ENCODE results near the gene F2RL2.
A peak's percentile ranks its signal among the peaks of the same experiment; 100 is the strongest.

Gene F2RL2

GRCh38 chr5:76642390-76643040 lies 19.3 kb upstream of the F2RL2 start:
- no peak overlapping the region for H3K27ac ChIP-seq
- no peak for TF ChIP-seq ZFX (IDR thresholded peaks at IDR 0.05; ENCODE audit: borderline replicate concordance)
- TF ChIP-seq, protein P1, sequence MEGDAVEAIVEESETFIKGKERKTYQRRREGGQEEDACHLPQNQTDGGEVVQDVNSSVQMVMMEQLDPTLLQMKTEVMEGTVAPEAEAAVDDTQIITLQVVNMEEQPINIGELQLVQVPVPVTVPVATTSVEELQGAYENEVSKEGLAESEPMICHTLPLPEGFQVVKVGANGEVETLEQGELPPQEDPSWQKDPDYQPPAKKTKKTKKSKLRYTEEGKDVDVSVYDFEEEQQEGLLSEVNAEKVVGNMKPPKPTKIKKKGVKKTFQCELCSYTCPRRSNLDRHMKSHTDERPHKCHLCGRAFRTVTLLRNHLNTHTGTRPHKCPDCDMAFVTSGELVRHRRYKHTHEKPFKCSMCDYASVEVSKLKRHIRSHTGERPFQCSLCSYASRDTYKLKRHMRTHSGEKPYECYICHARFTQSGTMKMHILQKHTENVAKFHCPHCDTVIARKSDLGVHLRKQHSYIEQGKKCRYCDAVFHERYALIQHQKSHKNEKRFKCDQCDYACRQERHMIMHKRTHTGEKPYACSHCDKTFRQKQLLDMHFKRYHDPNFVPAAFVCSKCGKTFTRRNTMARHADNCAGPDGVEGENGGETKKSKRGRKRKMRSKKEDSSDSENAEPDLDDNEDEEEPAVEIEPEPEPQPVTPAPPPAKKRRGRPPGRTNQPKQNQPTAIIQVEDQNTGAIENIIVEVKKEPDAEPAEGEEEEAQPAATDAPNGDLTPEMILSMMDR (IDR thresholded peaks at IDR 0.05) = no peak

DNA sequence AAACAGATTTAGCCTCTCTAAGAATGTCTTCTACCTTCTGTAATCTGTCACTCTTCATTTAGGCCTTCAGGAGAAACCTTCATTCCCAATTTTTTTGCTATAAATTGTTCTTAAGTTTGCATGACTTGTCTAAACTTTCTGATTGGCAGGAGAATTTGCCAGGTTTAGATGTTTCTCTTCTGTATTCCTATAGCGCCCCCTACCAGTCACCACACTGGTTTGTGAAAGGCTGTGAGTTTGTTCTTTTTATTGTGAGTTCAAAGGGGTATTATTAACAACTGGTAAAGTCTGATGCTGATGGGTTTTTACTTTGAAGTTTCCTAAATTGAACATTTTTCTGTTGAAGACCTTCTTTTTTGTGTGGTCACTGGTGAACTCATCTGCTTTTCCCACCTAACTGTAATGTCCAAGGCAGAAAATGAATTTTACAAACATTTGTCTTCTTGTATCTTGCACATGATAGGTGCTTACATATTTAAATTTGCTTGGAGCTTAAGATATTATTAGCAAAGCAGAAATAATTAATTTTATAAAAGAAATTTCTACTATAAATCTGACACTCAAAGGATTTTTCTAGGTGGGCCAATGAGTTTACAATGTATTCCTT lies 18.4 kb upstream of the F2RL2 start:
- no peak overlapping the region for H3K27ac ChIP-seq
- no peak for TF ChIP-seq ZFX (IDR thresholded peaks at IDR 0.05; ENCODE audit: borderline replicate concordance)
- TF ChIP-seq, protein P1 (IDR thresholded peaks at IDR 0.05) = peak; percentile 84

- H3K27ac ChIP-seq = no peak overlapping the region
Observed at GRCh38 chr5:76638479-76638878, 15.3 kb upstream of the F2RL2 start.

GRCh38 chr5:76637490-76637889 lies 14.3 kb upstream of the F2RL2 start:
- no peak overlapping the region for H3K27ac ChIP-seq
- TF ChIP-seq ZFX (IDR thresholded peaks at IDR 0.05; ENCODE audit: borderline replicate concordance) = no peak
- TF ChIP-seq, protein P1 (IDR thresholded peaks at IDR 0.05) = no peak

More at GRCh38 chr5:76638479-76638878, 15.3 kb upstream of the F2RL2 start:
- TF ChIP-seq, protein P1 (IDR thresholded peaks at IDR 0.05) = no peak
- TF ChIP-seq ZFX (IDR thresholded peaks at IDR 0.05; ENCODE audit: borderline replicate concordance) = no peak

DNA sequence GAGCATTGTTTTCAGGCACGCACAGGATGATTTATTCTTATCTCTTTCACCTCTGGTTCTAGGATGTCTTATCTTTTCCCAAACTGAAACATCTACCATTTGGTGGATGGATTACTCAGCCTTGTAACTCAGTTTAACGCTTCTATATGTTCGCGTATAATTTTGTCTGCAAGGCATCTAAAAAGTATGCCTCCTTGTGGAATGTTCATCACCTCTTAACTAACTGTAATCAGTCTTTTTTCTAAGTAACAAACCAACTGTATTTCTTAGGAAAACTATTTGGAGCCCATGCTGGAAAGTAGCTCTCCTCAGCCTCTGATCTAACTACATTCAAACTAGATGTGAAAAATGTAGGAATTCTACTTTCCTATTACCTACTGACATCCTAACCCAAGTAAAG lies 11.5 kb upstream of the F2RL2 start:
- TF ChIP-seq, protein P1 (IDR thresholded peaks at IDR 0.05) = no peak
- no peak for TF ChIP-seq ZFX (IDR thresholded peaks at IDR 0.05; ENCODE audit: borderline replicate concordance)
- no peak overlapping the region for H3K27ac ChIP-seq

- no peak overlapping the region for H3K27ac ChIP-seq
- TF ChIP-seq, protein P1 (IDR thresholded peaks at IDR 0.05) = no peak
- no peak for TF ChIP-seq ZFX (IDR thresholded peaks at IDR 0.05; ENCODE audit: borderline replicate concordance)
Observed at GRCh38 chr5:76626738-76627137, 3.5 kb upstream of the F2RL2 start.

DNA sequence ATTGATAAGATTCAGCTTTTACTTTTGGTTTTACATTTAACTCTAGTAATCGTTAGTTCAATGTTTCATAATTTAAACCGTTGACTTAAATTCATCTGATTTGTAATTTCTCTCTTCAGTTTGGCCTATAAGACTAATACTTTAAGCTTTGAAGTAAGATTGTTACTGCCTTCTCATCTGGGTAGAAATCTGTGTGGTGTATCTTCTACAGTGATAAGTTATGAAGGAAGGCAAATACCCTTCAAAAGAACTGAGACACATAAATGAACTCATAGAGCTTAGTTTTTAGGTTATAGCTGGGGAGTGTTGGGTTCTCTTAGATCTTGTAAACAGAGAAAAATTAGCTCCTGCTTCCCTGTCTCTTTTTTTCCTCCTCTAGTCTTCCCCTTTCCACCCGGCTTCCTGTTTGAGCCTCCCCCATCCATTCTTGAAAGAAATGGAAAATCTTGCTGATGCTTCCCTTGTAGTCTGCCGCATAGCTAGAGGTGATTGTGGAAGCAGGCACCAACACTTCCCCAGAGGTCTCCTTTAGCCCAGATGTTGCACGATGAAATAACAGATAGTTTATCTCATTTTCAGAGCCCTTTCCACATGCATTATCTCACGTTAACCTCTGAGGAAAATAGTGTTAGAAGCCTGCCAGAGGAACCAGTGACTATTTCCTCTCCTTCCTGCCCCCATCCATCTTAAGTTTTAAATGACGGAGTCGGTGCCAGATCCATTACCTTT lies 2.0 kb upstream of the F2RL2 start:
- TF ChIP-seq, protein P1 (IDR thresholded peaks at IDR 0.05) = no peak
- no peak for TF ChIP-seq ZFX (IDR thresholded peaks at IDR 0.05; ENCODE audit: borderline replicate concordance)
- no peak overlapping the region for H3K27ac ChIP-seq
